Measurements from ENCODE around the gene JUNB.

Gene JUNB

GRCh38 chr19:12790628-12791344 lies 500 bp upstream of the JUNB start:
- TF ChIP-seq CTCF (IDR thresholded peaks at IDR 0.05) (no peak), ZFX (IDR thresholded peaks at IDR 0.05; ENCODE audit: borderline replicate concordance) (no peak)
- H3K27ac ChIP-seq: peak overlapping the region; percentile 98

- TF ChIP-seq ZFX (IDR thresholded peaks at IDR 0.05; ENCODE audit: borderline replicate concordance): no peak
- peak overlapping the region; percentile 98 for H3K27ac ChIP-seq
These were observed 966 bp downstream of the JUNB start for GRCh38 chr19:12792051-12792852.

GRCh38 chr19:12792853-12793289 lies 1.6 kb downstream of the JUNB start:
- peak overlapping the region; percentile 98 for H3K27ac ChIP-seq
- TF ChIP-seq CTCF (IDR thresholded peaks at IDR 0.05) (no peak), ZFX (IDR thresholded peaks at IDR 0.05; ENCODE audit: borderline replicate concordance) (no peak)

GRCh38 chr19:12793290-12794195 lies 2.3 kb downstream of the JUNB start:
- TF ChIP-seq ZFX (IDR thresholded peaks at IDR 0.05; ENCODE audit: borderline replicate concordance) (no peak), CTCF (IDR thresholded peaks at IDR 0.05) (peak; percentile 13; the same call in 1 of the 2 replicates)
- peak overlapping the region; percentile 98 for H3K27ac ChIP-seq

GRCh38 chr19:12794196-12794941 lies 3.1 kb downstream of the JUNB start:
- no peak for TF ChIP-seq ZFX (IDR thresholded peaks at IDR 0.05; ENCODE audit: borderline replicate concordance)
- TF ChIP-seq CTCF (IDR thresholded peaks at IDR 0.05): no peak
- peak overlapping the region; percentile 98 for H3K27ac ChIP-seq

- H3K27ac ChIP-seq: peak overlapping the region; percentile 98
- TF ChIP-seq ZFX (IDR thresholded peaks at IDR 0.05; ENCODE audit: borderline replicate concordance) (no peak), CTCF (IDR thresholded peaks at IDR 0.05) (no peak)
These were observed 3.7 kb downstream of the JUNB start for GRCh38 chr19:12794971-12795381.
